Measurements from ENCODE around the gene C17orf78.
"Not testable (repeated sequence)": the region's sequence is repeated elsewhere in the genome, so short reads cannot be mapped to it uniquely, and the experiment has no call there.

Gene C17orf78

DNA sequence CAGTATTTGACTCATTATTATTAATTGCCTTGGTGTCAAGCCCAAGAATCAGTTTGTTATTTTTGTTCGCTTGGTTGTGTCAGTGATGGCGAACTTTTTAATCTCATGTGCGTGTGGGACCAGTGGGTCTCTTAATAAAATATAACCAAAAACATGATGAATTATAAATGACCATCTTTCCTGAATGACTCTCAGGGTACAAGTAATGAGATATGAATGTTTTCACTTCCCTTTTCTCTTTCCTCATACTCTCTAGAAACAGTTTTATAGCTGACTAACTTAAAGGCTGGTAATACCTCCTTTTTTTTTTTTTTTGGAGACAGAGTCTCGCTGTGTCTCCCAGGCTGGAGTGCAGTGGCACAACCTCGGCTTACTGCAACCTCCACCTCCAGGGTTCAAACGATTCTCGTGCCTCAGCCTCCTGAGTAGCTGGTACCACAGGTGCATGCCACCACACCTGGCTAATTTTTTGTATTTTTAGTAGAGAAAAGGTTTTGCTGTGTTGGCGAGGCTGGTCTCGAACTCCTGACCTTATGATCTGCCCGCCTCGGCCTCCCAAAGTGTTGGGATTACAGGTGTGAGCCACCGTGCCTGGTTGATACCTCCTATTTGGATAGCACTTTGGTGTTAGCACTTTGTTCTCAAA lies 65.7 kb downstream of the C17orf78 start:
- not testable (repeated sequence) for DNase-seq

Data from effector CD8-positive, alpha-beta T cell (primary cell).